ENCODE measurements around the gene PRDM16. TPM values are rescaled to one million over a fixed set of nuclear protein-coding genes. Genes with fewer than 3 reads are reported as not detected.

The PRDM16 gene
- polyA plus RNA-seq, 1 of the 3 experiments (the other 2 are of a cell fraction): not detected

DNA sequence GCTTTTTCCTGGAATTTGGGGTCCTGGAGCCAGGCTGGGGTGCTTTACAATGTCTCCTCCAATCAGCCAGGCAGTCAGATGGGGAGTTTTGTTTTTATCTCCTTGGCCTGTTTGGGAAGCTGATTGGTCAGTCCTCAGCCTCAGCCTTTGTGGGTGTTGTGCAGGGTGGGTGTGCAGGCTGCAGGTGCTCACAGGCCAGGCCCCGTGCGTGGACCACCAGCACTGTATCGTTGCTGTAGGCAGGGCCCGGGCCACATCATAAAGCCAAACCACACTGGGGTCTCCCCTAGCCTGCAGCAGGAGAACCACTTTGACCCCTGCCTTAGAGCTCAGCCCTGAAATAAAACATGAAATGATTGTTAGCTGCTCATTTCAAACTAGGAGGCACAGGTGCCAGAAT lies 8.6 kb downstream of the PRDM16 start:
- no peaks in the 10 kb centered on the region for H3K4me1 ChIP-seq (ENCODE audit: control insufficient read depth in 1 of 2, insufficient read depth in 2 of 2, low read depth in 1 of 2, low read length in 1 of 2)
- no peak overlapping the region for H2AFZ ChIP-seq (ENCODE audit: low read depth)
- no peaks in the 10 kb centered on the region for H3K9me3 ChIP-seq
- no peaks in the 10 kb centered on the region for H3K36me3 ChIP-seq (replicated peaks in 1 of 2; ENCODE audit: control insufficient read depth in 1 of 2, insufficient read depth in 2 of 2, low read length in 1 of 2)
- H3K79me2 ChIP-seq (ENCODE audit: insufficient read depth): no peaks in the 10 kb centered on the region
- no peak overlapping the region for H3K4me3 ChIP-seq (ENCODE audit: low read depth in 2 of 2, low read length in 1 of 2)
- H3K27me3 ChIP-seq (ENCODE audit: insufficient read depth): peaks cover 48% of the 10 kb centered on the region
- TF ChIP-seq GABPA (IDR thresholded peaks at IDR 0.05; ENCODE audit: low read depth) (no peak), TAF1 (IDR thresholded peaks at IDR 0.05; ENCODE audit: borderline replicate concordance, low read depth, low read length) (no peak), MAX (IDR thresholded peaks at IDR 0.05; ENCODE audit: low read depth) (no peak), FOSL2 (IDR thresholded peaks at IDR 0.05; ENCODE audit: borderline replicate concordance, low read depth) (no peak), SIN3A (IDR thresholded peaks at IDR 0.05; ENCODE audit: borderline replicate concordance, low read depth, low read length) (no peak), EZH2phosphoT487 (IDR thresholded peaks at IDR 0.05; ENCODE audit: borderline replicate concordance, low read depth) (no peak), JUND (IDR thresholded peaks at IDR 0.05) (no peak), FOXM1 (IDR thresholded peaks at IDR 0.05; ENCODE audit: low read depth) (no peak), EP300 (IDR thresholded peaks at IDR 0.05; ENCODE audit: borderline replicate concordance in 1 of 2, low read depth in 1 of 2, low read length in 1 of 2) (no peak), POLR2AphosphoS5 (IDR thresholded peaks at IDR 0.05; ENCODE audit: low read depth, low read length) (no peak), RXRA (IDR thresholded peaks at IDR 0.05; ENCODE audit: borderline replicate concordance, low read depth) (no peak), GATA2 (CRISPR knock-in tag; IDR thresholded peaks at IDR 0.05) (no peak), ELF1 (IDR thresholded peaks at IDR 0.05) (no peak)
- TF ChIP-seq, protein P1, sequence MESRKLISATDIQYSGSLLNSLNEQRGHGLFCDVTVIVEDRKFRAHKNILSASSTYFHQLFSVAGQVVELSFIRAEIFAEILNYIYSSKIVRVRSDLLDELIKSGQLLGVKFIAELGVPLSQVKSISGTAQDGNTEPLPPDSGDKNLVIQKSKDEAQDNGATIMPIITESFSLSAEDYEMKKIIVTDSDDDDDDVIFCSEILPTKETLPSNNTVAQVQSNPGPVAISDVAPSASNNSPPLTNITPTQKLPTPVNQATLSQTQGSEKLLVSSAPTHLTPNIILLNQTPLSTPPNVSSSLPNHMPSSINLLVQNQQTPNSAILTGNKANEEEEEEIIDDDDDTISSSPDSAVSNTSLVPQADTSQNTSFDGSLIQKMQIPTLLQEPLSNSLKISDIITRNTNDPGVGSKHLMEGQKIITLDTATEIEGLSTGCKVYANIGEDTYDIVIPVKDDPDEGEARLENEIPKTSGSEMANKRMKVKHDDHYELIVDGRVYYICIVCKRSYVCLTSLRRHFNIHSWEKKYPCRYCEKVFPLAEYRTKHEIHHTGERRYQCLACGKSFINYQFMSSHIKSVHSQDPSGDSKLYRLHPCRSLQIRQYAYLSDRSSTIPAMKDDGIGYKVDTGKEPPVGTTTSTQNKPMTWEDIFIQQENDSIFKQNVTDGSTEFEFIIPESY (IDR thresholded peaks at IDR 0.05; ENCODE audit: borderline replicate concordance, low read depth): no peak
- TF ChIP-seq, protein P2, sequence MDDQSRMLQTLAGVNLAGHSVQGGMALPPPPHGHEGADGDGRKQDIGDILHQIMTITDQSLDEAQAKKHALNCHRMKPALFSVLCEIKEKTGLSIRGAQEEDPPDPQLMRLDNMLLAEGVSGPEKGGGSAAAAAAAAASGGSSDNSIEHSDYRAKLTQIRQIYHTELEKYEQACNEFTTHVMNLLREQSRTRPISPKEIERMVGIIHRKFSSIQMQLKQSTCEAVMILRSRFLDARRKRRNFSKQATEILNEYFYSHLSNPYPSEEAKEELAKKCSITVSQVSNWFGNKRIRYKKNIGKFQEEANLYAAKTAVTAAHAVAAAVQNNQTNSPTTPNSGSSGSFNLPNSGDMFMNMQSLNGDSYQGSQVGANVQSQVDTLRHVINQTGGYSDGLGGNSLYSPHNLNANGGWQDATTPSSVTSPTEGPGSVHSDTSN (IDR thresholded peaks at IDR 0.05): no peak
- TF ChIP-seq, protein P3, sequence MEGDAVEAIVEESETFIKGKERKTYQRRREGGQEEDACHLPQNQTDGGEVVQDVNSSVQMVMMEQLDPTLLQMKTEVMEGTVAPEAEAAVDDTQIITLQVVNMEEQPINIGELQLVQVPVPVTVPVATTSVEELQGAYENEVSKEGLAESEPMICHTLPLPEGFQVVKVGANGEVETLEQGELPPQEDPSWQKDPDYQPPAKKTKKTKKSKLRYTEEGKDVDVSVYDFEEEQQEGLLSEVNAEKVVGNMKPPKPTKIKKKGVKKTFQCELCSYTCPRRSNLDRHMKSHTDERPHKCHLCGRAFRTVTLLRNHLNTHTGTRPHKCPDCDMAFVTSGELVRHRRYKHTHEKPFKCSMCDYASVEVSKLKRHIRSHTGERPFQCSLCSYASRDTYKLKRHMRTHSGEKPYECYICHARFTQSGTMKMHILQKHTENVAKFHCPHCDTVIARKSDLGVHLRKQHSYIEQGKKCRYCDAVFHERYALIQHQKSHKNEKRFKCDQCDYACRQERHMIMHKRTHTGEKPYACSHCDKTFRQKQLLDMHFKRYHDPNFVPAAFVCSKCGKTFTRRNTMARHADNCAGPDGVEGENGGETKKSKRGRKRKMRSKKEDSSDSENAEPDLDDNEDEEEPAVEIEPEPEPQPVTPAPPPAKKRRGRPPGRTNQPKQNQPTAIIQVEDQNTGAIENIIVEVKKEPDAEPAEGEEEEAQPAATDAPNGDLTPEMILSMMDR (IDR thresholded peaks at IDR 0.05): no peak
- WGBS (ENCODE audit: low lambda C conversion rate): 25% methylated on average over 2 of the region's 4 CpGs
- H4K20me1 ChIP-seq (ENCODE audit: insufficient read depth): no peaks in the 10 kb centered on the region
- DNase-seq: no peak
- ChIA-PET POLR2A (no interaction called here), CTCF (no interaction called here)
- H3K27ac ChIP-seq (ENCODE audit: low read depth in 2 of 2, low read length in 1 of 2): no peak overlapping the region
- no peak overlapping the region for H3K9ac ChIP-seq
- H3K4me2 ChIP-seq: no peak overlapping the region
- H3F3A ChIP-seq (replicated peaks; ENCODE audit: insufficient read depth): no peaks in the 10 kb centered on the region
- no peaks in the 10 kb centered on the region for H3K9me2 ChIP-seq

Measured in SK-N-SH (cell line).